ENCODE data around the gene PFN3. TPM values are rescaled to one million over a fixed set of nuclear protein-coding genes. Genes with fewer than 3 reads are reported as not detected.
A peak's percentile ranks its signal among the peaks of the same experiment; 100 is the strongest.

Gene PFN3
- total RNA-seq, 2 donors from 2014 or later: not detected

DNA sequence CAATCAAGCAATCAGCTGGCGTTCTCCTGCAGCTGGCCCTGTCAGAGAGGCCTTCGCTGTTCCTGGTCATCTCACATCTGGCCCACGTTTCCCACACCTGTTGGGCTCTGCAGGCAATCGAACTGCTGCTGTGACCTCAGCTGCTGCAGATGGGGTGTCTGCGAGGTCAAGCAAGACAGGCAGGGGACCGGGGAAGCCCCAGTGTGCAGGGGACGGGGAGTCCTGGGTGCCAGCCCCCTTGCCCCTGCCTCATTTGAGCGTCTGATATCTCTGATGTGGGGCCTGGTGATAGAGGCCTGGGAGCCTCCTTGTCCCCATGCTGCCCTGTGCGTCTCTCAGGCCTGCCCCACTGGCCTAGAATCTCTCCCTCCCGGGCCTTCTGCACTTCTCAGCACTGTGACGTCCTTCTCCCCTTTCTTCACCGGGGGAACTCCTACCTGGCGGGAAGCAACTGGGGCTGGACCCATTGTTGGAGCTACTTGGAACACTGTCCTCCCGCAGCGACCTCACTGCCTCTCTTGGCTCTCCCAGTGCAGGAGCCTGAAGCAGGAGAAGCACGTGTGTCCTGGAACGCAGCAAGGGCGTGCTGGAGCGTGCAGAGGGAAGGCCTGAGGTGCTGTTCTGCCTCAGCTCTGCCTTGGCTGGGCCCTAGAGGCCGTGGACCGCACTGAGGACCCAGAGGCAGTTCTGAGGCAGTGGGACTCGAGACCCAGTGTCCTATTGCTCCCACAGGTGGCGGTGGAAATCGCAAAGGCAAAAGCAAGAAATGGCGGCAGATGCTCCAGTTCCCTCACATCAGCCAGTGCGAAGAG lies 29.9 kb upstream of the PFN3 start:
- TF ChIP-seq CTCF (IDR thresholded peaks at IDR 0.05): no peak
- Histone ChIP-seq H3K9me3 (no peaks in the 10 kb centered on the region), H3K36me3 (peaks cover 35% of the 10 kb centered on the region), H3K4me3 (no peak overlapping the region), H3K4me1 (peaks cover 0 to 36% of the 10 kb centered on the region in 2 donors), H3K27me3 (no peaks in the 10 kb centered on the region), H3K27ac (peak overlapping the region in 1 of 2 donors; percentile 16)
- no peak for DNase-seq (ENCODE audit: low spot score)

- Histone ChIP-seq H3K9me3 (no peaks in the 10 kb centered on the region), H3K36me3 (peaks cover 26% of the 10 kb centered on the region), H3K4me1 (peaks cover 0 to 39% of the 10 kb centered on the region in 2 donors), H3K4me3 (no peak overlapping the region), H3K27ac (peak overlapping the region; percentile 4 to 18), H3K27me3 (no peaks in the 10 kb centered on the region)
- no peak for TF ChIP-seq CTCF (IDR thresholded peaks at IDR 0.05)
- DNase-seq (ENCODE audit: low spot score): no peak
Measured at GRCh38 chr5:177429248-177430040, 29.0 kb upstream of the PFN3 start.

DNA sequence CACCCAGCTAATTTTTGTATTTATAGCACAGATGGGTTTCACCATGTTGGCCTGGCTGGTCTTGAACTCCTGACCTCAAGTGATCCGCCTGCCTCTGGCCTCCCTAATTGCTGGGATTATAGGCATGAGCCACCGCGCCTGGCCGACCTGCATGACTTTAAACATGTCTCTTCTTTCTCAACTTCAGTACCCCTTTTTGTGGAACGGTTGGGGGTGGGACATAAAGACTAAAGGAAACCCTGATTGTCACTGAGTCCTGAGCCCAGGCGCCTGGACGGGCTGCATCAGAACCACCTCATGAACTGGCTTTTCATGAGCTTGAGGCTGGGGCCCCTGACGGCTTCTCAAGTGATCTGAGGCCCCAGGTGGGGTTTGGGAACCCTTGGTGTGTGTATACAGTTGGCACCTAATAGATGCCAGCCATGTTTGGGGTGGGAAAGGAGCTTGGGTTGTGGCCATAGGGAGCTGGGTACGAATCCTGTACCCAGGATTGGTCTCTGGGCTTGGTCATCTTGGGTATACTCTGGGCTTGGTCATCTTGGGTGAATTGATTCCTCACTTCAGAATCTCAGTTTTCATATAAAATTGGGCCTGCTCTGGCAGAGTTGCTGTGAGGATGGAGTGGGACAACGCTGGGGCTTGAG lies 28.2 kb upstream of the PFN3 start:
- no peak for DNase-seq (ENCODE audit: low spot score)
- Histone ChIP-seq H3K9me3 (no peaks in the 10 kb centered on the region), H3K27ac (peak overlapping the region; percentile 4 to 18), H3K27me3 (no peaks in the 10 kb centered on the region), H3K36me3 (peaks cover 18% of the 10 kb centered on the region), H3K4me3 (no peak overlapping the region), H3K4me1 (peaks cover 0 to 39% of the 10 kb centered on the region in 2 donors)
- no peak for TF ChIP-seq CTCF (IDR thresholded peaks at IDR 0.05)

GRCh38 chr5:177427919-177428573 lies 27.6 kb upstream of the PFN3 start:
- Histone ChIP-seq H3K4me1 (peaks cover 0 to 39% of the 10 kb centered on the region in 2 donors), H3K27me3 (no peaks in the 10 kb centered on the region), H3K4me3 (peak overlapping the region in 1 of 2 donors; percentile 88), H3K9me3 (no peaks in the 10 kb centered on the region), H3K27ac (peak overlapping the region in 1 of 2 donors; percentile 88), H3K36me3 (peaks cover 12% of the 10 kb centered on the region)
- no peak for DNase-seq (ENCODE audit: low spot score)
- no peak for TF ChIP-seq CTCF (IDR thresholded peaks at IDR 0.05)

GRCh38 chr5:177427211-177427822 lies 26.9 kb upstream of the PFN3 start:
- H3K36me3 ChIP-seq: peaks cover 5% of the 10 kb centered on the region
- no peak for DNase-seq (ENCODE audit: low spot score)
- no peaks in the 10 kb centered on the region for H3K9me3 ChIP-seq
- peak overlapping the region; percentile 74 to 88 for H3K4me3 ChIP-seq
- no peak for TF ChIP-seq CTCF (IDR thresholded peaks at IDR 0.05)
- H3K27ac ChIP-seq: peak overlapping the region; percentile 86 to 88
- H3K4me1 ChIP-seq: peaks cover 0 to 39% of the 10 kb centered on the region in 2 donors
- no peaks in the 10 kb centered on the region for H3K27me3 ChIP-seq
